ENCODE data around the gene TBX6.
A peak's percentile ranks its signal among the peaks of the same experiment; 100 is the strongest.

TBX6 gene

DNA sequence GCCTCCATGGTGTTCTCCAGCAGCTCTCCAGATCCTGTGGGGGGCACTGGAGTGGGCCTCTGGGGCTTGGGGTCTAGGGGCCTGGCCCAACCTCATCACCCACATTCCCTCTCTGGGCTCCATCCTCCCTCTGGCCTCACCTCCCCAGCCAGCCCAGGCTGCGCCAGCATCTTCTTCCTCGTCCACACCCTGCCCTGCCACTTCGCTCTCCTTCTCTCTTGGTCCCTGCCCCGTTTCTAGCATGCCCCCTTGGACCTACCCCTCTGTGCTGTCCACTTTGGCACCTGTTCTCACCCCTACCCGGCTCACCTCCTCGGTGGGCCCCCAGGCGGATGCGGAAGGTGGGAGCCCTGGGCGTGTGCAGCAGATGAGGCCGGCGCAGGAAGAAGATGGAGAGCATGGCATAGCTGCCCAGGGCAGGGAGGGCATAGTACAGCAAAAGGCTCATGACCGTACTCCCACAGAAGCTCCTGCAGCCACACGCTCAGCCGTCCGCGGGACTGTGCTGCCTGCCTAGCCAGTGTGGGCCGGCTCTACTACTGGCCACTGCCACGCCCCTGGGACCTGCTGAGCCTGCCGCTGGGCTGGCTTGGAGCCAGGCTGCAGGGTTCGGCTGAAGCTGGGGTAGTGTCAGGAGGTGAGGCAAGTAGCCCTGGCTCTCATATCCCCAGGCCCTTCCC is 21.4 kb upstream of the TBX6 start, which contains the start of gene GDPD3:
TSS of gene GDPD3 (minus strand) at position 507 of the 680 bp plus-strand sequence. CDS start at position 448, 59 bp downstream.
- no peak for DNase-seq

DNA sequence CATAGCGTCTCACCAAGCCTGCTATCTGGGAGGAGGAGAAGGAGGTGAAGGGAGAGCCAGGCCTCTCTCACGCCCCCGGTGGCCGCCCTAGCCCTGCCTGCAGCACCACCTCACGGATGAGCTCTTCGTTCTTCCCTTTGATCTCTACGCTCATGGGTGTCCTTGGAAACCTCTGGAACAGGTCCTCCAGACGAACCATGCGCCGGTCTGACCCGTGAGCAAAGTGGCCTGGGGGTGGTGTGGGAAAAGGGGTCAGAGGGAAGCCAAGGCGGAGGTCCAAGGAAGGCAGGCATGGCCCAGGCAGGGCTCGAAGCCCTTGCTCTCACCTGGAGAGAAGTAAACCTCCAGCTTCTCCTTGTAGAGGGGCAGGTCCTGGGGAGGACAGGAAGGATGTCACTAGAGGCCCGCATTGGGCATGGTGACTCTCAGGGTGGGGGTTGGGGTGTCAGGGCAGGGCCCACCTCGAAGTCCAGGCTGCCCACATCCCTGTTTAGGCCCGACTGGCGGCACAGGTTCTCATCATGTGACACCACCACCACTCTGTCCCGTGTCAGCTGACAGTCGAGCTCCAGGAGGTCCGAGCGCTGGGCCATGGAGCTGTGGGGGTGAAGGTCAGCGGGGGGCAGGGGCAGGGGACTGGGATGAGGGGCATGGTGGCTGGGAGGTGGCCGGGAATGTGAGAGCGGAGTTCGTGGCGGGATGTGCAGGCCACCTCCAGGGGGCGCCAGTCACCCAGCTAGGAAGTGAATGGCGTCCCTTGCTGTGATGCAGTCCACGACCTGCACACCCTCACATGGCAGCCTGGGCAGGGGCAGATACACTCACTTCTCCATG is 20.7 kb upstream of the TBX6 start:
- no peak for DNase-seq

DNA sequence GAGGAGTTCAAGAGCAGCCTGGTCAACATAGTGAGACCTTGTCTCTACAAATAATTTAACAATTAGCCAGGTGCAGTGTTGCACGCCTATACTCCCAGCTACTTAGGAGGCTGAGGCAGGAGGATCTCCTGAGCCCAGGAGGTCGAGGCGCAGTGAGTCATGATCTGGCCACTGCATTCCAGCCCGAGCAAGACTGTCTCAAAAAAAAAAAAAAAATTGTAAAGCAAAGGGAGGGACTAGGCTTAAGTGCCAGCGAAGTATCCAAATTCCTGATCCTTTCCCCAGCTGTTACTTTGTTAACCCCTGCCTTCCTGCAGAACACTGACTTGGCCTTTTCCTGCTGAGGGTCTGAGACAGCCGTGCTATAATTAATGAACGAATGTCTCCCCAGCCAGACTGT is 18.9 kb upstream of the TBX6 start:
- DNase-seq = no peak

DNA sequence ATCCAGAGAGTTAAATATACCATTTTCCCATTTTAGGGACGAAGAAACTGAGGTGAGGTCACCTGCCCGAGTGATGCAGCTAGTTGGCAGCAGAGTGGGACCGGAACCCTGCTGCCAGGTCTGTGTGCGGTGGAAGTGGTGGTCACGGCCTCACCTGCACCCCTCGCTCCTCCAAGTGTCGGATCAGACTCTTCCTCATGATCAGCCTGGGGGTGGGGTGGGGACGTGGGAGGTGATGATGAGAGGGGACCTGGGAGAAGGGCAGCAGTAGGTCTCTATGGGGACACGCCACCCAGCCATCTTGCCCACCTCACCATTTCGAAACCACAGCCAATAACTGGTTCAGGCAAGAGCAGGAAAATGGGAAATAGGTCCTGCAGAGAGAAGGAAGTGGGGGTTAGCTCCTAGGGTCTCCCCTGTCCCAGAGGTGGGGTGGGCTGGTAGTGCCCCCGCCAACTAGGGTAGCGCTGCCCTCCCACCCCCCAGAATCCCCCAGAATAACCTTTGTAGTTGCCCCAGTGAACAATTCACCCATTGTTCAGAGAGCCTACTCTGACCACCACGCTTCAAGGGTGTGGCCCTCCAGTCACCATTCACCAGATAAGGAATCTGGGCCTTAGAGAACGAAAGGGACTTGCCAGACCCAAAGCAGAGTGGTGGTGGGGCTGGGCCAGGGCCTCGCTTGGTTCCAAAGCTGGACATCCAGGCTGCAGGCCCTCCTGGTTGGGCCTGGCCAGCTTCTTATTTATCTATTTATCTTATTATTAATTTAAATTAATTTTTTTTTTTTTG is 16.5 kb upstream of the TBX6 start:
- no peak for DNase-seq

DNA sequence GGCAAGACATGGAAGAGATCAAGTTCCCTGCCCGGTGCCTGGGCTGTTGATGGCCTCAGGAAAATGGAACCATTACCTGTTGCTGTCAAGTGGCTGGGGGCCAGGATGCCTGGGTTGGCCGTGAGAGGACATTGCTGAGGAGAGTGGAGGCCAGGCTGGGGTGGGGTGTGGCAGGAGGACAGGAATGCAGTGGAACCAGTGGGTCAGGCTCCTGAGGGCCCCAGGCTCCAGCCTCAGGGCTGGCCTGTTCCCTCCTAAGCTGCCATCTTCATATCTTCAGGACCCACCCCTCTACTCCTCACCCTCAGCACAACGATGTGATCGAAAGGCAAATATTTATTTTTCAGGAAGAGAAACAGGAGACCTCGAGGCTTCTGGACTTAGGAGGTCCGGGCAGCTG is 12.8 kb upstream of the TBX6 start:
- no peak for DNase-seq

DNA sequence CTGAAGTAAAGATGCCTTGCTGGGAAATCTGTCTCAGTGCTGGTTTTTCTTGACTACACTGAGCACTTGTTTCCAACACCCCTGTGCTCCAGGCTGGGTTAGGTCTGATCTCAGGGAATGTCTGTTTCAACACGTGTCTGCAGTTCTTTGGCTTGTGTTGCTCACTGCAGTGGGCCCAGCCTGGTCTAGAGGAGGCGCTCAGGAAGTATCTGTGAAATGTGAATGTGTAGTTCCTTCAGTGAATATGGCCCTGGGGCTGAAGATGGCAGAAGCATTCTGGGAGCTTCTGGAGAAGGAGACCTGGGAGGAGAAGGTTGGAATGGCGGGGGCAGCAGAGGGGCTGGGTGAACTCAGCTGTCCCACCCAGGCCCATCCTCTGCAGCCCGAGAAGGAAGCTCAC is 12.4 kb upstream of the TBX6 start:
- DNase-seq = no peak

DNA sequence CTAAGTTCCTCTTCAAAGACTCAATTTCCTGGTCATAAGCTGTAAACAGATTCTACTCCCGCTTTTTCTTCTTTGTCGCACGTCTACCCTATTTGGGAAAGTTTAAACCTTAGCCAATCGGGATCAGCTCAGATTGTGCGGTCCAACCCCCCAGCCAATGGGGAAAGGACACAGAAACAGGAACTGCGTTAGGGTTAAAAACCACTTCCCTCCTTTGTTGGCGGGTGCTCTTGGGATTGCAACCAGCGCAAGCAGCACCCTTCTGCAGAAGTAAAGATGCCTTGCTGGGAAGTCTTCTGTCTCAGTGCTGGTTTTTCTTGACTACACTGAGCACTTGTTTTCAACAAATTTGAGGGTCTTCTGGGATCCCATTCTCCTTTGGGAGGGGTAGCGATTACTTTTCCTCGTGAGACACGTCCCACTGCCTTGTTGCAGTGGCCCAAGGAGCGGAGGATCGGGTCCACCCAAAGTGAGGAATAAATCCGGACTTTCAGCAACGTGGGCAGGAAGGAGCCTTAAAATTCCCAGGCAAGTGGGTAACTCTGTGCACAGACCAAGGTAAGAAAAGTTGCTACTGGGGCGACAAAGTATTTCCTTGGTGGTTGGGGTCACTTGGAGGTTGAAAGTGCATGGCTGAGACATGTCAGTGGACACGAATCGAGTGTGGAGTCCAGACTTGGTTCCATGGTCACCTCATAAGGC is 5.3 kb upstream of the TBX6 start:
- DNase-seq = no peak

DNA sequence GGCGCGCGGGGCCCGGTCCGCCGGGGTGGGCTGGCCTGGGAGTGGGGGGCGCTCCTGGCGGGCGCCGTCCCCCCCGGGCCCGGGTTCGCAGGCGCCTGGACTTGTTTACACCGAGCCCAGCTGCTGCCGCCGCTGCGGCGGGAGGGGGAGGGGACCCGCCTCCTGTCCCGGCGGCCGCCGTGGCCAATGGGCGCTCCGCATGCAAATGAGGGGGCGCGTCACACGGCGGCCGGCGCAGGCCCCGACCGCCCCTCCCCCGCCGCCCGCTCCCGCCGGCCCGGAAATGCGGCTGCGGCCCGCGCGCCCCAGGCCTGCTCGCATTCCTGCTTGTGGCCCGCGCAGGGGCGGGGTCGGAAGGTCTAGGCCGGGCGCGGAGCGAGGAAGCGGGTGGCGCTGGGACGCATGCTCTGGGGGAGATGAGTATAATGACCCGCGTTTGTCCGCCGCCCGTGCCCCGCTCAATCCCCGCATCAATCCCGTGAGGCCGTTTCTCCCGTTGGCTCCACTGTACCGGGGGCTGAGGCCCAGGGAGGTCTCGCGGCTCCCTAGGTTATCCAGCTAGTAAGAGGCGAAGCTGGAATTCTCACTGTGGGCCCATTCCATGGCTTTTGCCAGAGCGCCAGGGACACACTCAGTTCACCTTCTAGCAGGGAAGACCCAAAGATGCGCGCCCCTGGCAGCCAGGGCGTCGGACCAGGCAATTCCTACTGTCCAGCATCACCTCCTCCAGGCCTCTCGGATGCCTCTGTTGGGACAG is 4.6 kb upstream of the TBX6 start, which contains the start of gene YPEL3:
TSS of gene YPEL3 (minus strand) at position 109 of the 757 bp plus-strand sequence. CDS start 731 bp downstream, outside the sequence.
- peak; percentile 72 for DNase-seq

DNA sequence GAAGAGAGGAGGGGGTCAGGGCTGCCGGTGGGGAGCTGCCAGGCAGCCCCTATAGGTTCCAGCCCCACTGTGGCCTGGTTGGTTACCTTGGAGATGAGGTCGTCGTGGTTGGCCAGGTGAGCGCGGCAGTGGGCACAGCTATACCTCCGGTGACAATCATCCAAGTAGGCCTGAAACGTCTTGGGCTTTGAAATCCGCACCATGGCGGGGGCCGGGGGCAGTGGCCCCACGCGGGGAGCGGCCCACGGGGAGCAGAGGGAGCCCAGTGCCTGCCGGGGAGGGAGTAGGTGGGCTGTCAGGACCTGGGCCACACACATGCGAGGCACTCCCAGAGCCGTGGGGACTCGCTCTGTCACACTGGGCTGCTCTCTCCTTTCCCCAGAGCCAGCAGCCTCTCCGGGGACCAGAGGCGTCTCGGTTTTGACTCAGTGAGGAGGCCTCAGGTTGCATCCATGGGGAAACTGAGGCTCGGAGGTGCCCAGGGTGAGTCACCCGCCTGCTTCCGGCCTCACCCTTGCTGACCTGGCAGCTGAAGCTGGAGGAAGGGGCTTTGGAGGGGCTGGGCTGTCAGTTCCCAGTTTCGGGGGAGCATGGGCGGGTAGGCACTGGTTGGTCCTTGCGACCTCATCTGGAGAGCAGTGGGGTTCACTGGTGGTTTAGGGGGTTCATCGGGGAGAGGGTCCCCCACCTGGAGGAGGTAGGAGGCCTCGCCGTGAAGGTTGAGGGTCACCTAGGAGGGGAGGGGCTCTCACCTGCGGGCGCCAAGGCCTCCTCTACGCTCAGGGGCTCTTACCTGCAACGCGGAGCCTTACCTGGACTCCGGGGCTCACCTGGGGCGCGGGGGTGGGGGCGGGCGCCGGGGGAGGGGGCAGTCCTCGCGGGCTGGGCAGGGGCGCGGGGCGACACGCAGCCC is 3.7 kb upstream of the TBX6 start:
- DNase-seq = no peak

DNA sequence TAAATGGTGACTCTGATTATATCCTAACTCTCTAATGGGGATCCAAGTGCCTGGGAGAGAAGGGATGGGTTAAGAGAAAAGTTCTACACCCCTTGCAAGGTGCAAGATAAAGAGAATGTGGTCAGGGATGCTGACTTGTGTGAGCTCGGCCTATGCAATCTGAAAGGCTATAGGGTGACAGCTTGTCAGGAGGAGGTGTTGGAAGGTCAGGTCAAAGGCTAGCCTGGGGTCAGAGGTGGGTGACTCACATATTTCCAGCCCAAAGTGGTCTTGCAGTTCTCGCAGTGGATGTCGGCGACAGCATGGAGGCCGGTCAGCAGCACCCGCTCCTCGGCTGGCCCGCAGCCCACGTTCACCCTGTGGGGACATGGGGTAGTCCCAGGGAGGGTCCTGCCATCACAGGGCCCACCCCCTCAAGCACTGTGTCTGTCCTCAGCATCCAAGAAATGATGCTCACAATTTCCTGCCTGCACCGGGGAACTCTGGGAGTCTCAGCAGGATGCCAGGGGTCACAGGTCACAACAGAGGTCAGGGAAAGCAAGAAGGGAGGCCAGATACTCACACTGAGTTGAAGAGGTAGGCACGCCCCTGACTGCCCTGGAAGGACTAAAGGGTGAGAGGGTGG is 2.9 kb upstream of the TBX6 start:
- DNase-seq = no peak

DNA sequence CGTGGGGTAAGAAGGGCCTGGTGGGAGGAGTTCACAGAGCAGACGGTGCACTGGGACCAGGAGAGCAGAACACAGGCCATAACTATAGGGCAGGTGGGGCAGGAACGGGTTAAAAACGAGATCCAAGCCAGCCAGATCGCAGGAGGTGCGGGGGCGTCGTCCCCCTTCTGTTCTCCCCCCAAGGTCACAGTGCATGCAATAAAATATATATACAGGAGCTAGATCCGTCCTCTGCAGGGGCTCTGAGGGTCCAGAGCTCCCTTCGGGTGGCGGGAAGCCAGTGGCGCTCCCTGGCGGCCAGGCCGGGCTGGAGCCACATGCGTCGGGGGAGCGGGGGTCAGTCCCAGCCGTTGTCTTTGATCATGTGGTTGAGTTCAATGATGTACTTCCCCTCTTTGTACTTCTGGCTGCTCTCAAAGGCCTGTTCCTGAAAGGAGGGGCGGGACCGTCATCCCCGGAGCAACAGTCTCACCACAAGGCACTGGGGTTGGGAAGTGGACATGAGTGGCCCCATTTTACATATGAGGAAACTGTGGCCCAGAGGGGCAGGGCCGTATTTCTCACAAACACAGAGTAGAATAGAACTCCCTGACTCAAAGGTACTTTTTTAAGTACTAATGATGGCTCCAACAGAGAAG is 768 bp upstream of the TBX6 start:
- DNase-seq = no peak

DNA sequence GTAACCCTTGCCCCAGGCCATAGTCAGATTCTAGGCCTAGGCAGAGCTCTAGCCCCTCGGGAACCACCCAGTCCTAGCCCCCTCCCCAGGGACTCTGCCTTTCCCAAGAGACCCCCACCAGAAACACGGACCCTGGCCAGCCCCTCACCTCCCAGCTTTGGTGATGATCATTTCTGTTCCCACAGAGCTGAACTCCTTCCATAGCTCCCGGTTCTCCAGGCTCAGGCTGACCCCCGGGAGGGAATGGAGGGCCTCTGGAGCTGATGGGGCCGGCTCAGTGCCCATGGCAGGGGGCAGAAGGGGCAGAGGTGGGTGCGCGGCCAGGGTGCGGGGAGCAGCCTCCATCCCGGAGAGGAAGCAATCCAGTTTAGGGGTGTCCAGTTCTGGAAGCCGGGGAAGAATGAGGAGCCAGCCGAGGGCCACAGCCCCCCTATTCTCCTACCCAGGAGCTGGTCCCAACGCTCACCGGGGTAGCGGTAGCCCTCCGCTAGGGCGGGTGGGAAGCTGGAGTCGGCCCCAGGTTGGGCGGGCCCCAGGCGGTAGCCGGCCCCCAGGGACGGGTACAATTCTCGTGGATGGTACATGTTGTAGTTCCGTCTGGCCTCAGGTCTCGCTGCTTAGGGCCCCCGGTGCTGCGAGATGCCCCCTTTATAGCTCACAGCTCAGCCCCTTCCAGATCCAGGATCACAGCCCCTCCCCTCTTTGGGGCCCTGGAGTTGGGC is 953 bp downstream of the TBX6 start:
- DNase-seq = no peak

DNA sequence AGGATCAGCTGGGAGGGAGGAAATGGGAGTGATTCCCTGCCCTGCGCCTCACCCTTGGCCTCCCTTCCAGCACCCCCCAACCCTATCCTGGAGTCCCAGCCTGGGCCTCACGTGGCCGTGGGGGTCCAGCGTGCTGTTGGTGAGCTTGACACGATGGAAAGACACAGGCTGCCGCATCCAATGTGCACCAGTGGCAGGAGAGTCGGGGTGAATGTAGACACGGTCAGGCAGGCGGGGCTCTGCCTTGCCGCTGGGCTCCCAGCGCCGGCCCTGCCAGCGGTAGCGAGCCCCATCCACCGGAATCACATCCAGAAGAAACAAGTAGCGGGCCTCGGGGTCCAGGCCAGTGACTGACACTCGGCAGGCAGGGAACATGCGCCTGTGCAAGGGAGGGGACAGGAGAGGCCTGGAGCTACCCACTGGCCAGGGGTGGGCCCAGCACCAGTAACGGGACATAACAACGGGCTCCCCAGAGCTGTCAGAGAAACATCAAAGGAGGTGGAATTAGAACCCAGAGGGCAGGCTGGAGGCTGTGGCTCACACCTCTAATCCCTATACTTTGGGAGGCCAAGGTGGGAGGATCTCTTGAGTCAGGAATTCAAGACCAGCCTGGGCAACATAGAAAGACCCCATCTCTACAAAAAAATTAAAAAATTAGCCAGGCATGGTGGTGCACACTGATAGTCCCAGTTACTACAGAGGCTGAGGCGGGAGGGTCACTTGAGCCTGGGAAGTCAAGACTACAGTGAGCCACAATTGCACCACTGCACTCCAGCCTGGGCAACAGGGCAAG is 2.7 kb downstream of the TBX6 start:
- no peak for DNase-seq

DNA sequence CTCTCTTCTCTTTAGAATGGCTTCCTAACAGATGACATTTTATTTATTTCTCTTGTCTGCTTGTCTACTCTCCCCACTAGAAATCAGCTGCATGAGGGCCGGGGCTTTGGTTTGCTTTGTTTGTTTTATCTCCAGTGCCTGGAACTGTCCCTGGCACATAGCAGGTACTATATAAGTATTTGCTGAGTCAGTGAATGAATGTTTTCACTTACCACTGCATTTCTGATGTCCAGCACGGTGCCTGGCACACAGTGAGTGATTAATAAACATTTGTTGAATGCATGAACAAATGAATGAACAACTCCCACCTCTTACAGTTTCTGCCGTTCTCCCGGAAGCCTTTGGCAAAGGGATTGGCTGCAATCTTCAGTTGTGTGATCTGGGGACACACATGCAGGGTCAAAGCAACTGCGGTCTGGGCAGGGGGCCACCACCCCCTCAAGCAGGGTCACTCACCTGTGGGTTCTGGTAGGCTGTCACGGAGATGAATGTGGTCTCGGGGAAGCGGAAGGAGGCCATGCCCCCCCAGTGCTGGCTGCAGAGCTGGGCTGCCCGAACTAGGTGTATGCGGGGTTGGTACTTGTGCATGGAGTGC is 3.4 kb downstream of the TBX6 start:
- no peak for DNase-seq

DNA sequence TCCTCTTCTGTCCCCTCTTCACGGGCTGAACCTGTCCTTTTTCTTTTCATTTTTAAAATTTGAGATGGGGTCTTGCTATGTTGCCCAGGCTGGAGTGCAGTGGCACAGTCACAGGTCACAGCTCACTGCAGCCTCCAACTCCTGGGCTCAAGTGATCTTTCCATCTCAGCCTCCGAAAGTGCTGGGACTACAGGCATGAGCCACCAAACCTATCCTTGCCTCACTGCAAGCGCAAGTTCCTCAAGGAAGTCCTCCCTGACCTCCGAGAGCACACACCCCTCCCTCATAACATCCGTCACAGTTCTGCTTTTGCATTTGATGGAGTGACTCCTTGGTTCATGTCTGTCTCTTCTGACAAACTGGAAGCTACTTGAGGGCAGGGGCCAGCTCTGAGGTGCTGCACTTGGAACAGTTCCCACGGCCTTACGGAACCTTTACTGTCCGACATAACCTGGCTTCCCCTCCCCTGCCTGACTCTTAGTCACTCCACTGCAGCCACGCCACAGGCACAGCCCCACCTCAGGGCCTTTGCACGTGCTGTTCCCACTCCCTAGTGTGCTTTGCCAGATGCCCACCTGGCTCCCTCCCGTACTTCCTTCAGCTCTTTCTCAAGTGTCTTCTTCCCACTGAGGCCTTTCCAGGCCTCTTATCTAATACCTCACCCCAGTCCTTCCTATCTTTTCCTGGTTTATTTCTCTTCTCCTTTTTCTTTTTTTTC is 4.4 kb downstream of the TBX6 start:
- DNase-seq = no peak

DNA sequence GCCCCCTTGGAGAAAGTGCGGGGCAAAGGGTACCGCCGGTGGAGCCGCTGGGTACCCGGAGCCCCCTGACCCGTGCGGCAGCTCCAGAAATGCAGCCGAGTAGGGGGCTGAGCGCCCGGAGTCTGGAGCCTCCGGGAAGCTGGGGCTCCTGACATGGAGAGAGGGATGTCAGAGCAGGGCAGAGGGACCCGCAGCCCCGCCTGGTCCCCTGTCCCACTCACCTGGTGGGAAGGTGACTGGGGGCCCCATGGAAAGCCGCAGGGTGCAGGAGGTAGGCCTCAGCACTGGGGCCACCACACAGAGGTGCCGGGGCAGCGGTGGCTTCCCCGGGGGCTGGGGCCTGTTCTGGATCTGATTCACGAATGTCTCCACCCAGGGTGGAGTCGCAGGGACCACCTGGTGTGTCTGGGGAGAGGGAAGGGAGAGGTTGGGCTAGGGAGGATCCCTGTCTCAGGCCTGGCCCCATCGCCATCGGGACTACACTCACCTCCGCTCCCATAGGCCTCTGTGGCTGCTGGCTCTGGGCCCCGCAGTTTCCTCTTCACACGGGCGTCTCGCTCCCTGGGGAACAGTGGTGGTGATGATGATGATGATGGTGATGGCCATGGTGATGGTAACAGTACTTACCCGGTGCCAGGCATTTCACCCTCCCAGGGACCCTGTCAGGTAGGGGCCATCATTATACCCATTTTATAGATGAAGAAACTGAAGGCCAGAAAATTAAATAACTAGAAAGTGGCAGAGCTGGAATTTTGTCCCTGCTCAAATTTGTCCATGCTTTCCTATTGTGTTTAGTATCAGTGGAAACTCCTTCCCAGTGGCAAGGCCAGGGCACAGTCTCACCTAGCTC is 5.2 kb downstream of the TBX6 start:
- DNase-seq = no peak
